Adrenal gland (tissue), 12 donors: ENCODE data around the gene IBA57. TPM values are rescaled to one million over a fixed set of nuclear protein-coding genes. Genes with fewer than 3 reads are reported as not detected.
A peak's percentile ranks its signal among the peaks of the same experiment; 100 is the strongest.

Experiments
- DNase-seq, 7 donors: peaks; one replicate each; pipeline ENCODE4 v3.0.0-alpha.2; 2019 to 2020
- H3K27ac ChIP-seq, 5 donors: fragments of 200-600 bp; sonication (generic) in 4 of 5; 1 replicate in 3 of 5; 2 replicates in 2 of 5; pipeline versions ENCODE4 v1.5.1 to v1.8.0; 2016 to 2020; ENCODE audit warnings: mild to moderate bottlenecking in 1 of 5
- H3K27me3 ChIP-seq: fragments of 200-600 bp; 2 replicates; pipeline ENCODE4 v1.8.0; 2021
- H3K36me3 ChIP-seq, 2 donors: fragments of 200-600 bp; replicated peaks in 1 of 2; 1 replicate in 1 of 2; 2 replicates in 1 of 2; pipeline versions ENCODE4 v1.5.1 to v1.8.0; 2018 to 2022
- H3K4me1 ChIP-seq, 2 donors: fragments of 200-600 bp; replicated peaks in 1 of 2; 1 replicate in 1 of 2; 2 replicates in 1 of 2; pipeline versions ENCODE4 v1.5.1 to v1.8.0; 2018 to 2021
- H3K4me3 ChIP-seq, 4 donors: fragments of 200-600 bp; sonication (generic) in 3 of 4; one replicate each; pipeline ENCODE4 v1.5.1; 2016 to 2018
- H3K9me3 ChIP-seq, 3 donors: fragments of 200-600 bp; sonication (generic) in 1 of 3; replicated peaks in 1 of 3; 1 replicate in 2 of 3; 2 replicates in 1 of 3; pipeline versions ENCODE4 v1.5.1 to v1.8.0; 2016 to 2021
- CTCF ChIP-seq, 6 experiments: fragments of 450-650 bp in 4 of 6; fragments of 200-600 bp in 2 of 6; sonication (generic) in 1 of 6; IDR thresholded peaks; 1 replicate in 5 of 6; 2 replicates in 1 of 6; pipeline versions ENCODE4 v1.5.1 to v1.8.0; 2016 to 2021; ENCODE audit warnings: antibody characterized with exemption in 6 of 6, mild to moderate bottlenecking in 2 of 6, moderate library complexity in 1 of 6
- POLR2A ChIP-seq, 2 donors: fragments of 450-650 bp; IDR thresholded peaks; one replicate each; pipeline ENCODE4 v1.6.1; 2017; ENCODE audit warnings: antibody characterized with exemption in 2 of 2, mild to moderate bottlenecking in 2 of 2, moderate library complexity in 1 of 2
- WGBS, 4 donors: extraction: QIAGEN DNeasy Blood & Tissue Kit in 2 of 4; methylation state at CpG; one replicate each; pipeline versions ENCODE4 v1.1.5 to v1.1.7; 2013 to 2017; 5-methylcytosine and 5-hydroxymethylcytosine counted together
- intact Hi-C, 2 donors: fragments of 100-400 bp; cut with DNase I; formaldehyde crosslinking; loops; one replicate each; pipeline versions ENCODE4 v1.14.1 to v1.15.0; 2022 to 2023
- polyA plus RNA-seq, 3 donors: library from polyadenylated mRNA; stranded (reverse); fragments of 200-250 nt in 2 of 3; fragments of 350-450 nt in 1 of 3; fragmentation: Illumina TruSeq in 1 of 3; extraction: RNeasy Lipid Tissue Mini Kit (QIAGEN cat#74804) in 1 of 3; gene quantifications; one replicate each; pipeline ENCODE4 v1.2.3, GENCODE V29; 2013 to 2014
- total RNA-seq, 9 donors: library from RNA; depleted of rRNA in 4 of 9; stranded (reverse); fragments of >200 nt in 4 of 9; fragments of 120-200 nt in 1 of 9; fragmentation: NEBNext Ultra II Directional in 1 of 9; extraction: Animal tissue kit (Norgen Biotek cat#: 25700) in 1 of 9; gene quantifications; one replicate each; pipeline versions ENCODE4 v1.1.0 to v1.2.4, GENCODE V29; 2013 to 2023
- donor health status: healthy with polysubstance abuse.
- donor health status: Bipolar disorder and iron deficiency.
- donor health status: DM: yes; HTN: yes; CAD: no.
- donor health status: DM: no; HTN: no; CAD: no.
- donor health status: DM: no; HTN: no; CAD: no.
- donor health status: DM: yes; HTN: yes; CAD: no.

Gene IBA57
- total and polyA plus RNA-seq, 12 donors, result 1.4 to 40.6 (median 13.0) TPM

GRCh38 chr1:228147768-228148167 lies 17.8 kb upstream of the IBA57 start:
- Histone ChIP-seq H3K4me1 (peaks cover 6 to 36% of the 10 kb centered on the region in 2 donors), H3K9me3 (no peaks in the 10 kb centered on the region), H3K36me3 (peaks cover 0 to 25% of the 10 kb centered on the region in 2 donors), H3K4me3 (no peak overlapping the region), H3K27me3 (no peaks in the 10 kb centered on the region), H3K27ac (peak overlapping the region in 1 of 5 donors; percentile 90)
- intact Hi-C loops, result no loop called here
- 80 to 100% (median 91%) methylated on average over 1 to 4 of the region's 4 CpGs for WGBS, 4 donors
- TF ChIP-seq POLR2A (IDR thresholded peaks at IDR 0.05) (no peak), CTCF (IDR thresholded peaks at IDR 0.05) (no peak)
- peak in 2 of 7 donors; percentile 9 to 21 for DNase-seq

- 40 to 72% (median 65%) methylated on average over 4 to 18 of the region's 18 CpGs; no CpG with 5 or more reads in 1 of the 4 donors for WGBS, 4 donors
- TF ChIP-seq CTCF (IDR thresholded peaks at IDR 0.05), result no peak
- TF ChIP-seq POLR2A (IDR thresholded peaks at IDR 0.05), result no peak
- peak overlapping the region in 3 of 5 donors; percentile 50 to 90 (median 78) for H3K27ac ChIP-seq
- DNase-seq, result peak in 3 of 7 donors; percentile 17 to 40 (median 24)
- H3K27me3 ChIP-seq, result no peaks in the 10 kb centered on the region
- H3K4me3 ChIP-seq, result no peak overlapping the region
- intact Hi-C loops, result no loop called here
- H3K9me3 ChIP-seq, result no peaks in the 10 kb centered on the region
- peaks cover 6 to 31% of the 10 kb centered on the region in 2 donors for H3K4me1 ChIP-seq
- peaks cover 0 to 25% of the 10 kb centered on the region in 2 donors for H3K36me3 ChIP-seq
Measured at GRCh38 chr1:228148196-228148861, 17.3 kb upstream of the IBA57 start.

GRCh38 chr1:228148935-228149405 lies 16.6 kb upstream of the IBA57 start:
- WGBS, 4 donors, result 71 to 88% (median 79%) methylated on average over 3 to 8 of the region's 8 CpGs
- H3K27ac ChIP-seq, result peak overlapping the region in 4 of 5 donors; percentile 50 to 90 (median 67)

More at GRCh38 chr1:228148935-228149405, 16.6 kb upstream of the IBA57 start:
- Histone ChIP-seq H3K4me3 (no peak overlapping the region), H3K36me3 (peaks cover 0 to 25% of the 10 kb centered on the region in 2 donors), H3K27me3 (no peaks in the 10 kb centered on the region), H3K4me1 (peaks cover 6 to 25% of the 10 kb centered on the region in 2 donors), H3K9me3 (no peaks in the 10 kb centered on the region)
- intact Hi-C loops, result no loop called here
- peak in 2 of 7 donors; percentile 6 to 18 for DNase-seq
- TF ChIP-seq CTCF (IDR thresholded peaks at IDR 0.05) (no peak), POLR2A (IDR thresholded peaks at IDR 0.05) (no peak)
